NCI-H446 (cell line): ENCODE data around the gene UBN2.
"Not testable (repeated sequence)": the region's sequence is repeated elsewhere in the genome, so short reads cannot be mapped to it uniquely, and the experiment has no call there.

ENCODE experiments used
- DNase-seq, 2 experiments: peaks; one replicate each; lab custom pipeline; 2025; lab: John Stamatoyannopoulos, UW

Gene UBN2

GRCh38 chr7:139297795-139298194 lies 66.8 kb downstream of the UBN2 start:
- no peak for DNase-seq

GRCh38 chr7:139299296-139299695 lies 68.3 kb downstream of the UBN2 start:
- DNase-seq, result no peak

- no peak for DNase-seq
These were observed 69.4 kb downstream of the UBN2 start for GRCh38 chr7:139300390-139300789.

- no peak for DNase-seq
These were observed 73.5 kb downstream of the UBN2 start for GRCh38 chr7:139304517-139304916.

GRCh38 chr7:139317939-139318505 lies 87.0 kb downstream of the UBN2 start:
- DNase-seq, result no peak

- peak in 1 of 2 experiments; percentile 10 for DNase-seq
These were observed 90.2 kb downstream of the UBN2 start for GRCh38 chr7:139321071-139321745.

- DNase-seq, result not testable (repeated sequence)
These were observed 93.7 kb downstream of the UBN2 start for GRCh38 chr7:139324709-139325108.

- peak in 1 of 2 experiments; percentile 7 for DNase-seq
These were observed 97.3 kb downstream of the UBN2 start for GRCh38 chr7:139328375-139328774.

GRCh38 chr7:139329119-139329518 lies 98.1 kb downstream of the UBN2 start:
- no peak for DNase-seq

GRCh38 chr7:139330333-139331030 lies 99.4 kb downstream of the UBN2 start:
- no peak for DNase-seq

GRCh38 chr7:139332697-139333359 lies 101.8 kb downstream of the UBN2 start:
- DNase-seq, result no peak

- not testable (repeated sequence) for DNase-seq
These were observed 102.4 kb downstream of the UBN2 start for GRCh38 chr7:139333443-139333842.

- DNase-seq, result no peak
These were observed 103.5 kb downstream of the UBN2 start for GRCh38 chr7:139334399-139335150.

GRCh38 chr7:139339025-139339424 lies 108.0 kb downstream of the UBN2 start:
- DNase-seq, result no peak

- DNase-seq, result no peak
These were observed 108.6 kb downstream of the UBN2 start for GRCh38 chr7:139339698-139340036.

GRCh38 chr7:139340037-139340807 lies 109.2 kb downstream of the UBN2 start:
- DNase-seq, result peak; percentile 98

- DNase-seq, result no peak
These were observed 109.7 kb downstream of the UBN2 start for GRCh38 chr7:139340808-139341057.

- peak; percentile 83 to 93 for DNase-seq
These were observed 110.2 kb downstream of the UBN2 start, which contains the start of gene FMC1 for GRCh38 chr7:139341058-139341775. TSS of gene FMC1 (plus strand) at chr7:139341337. CDS start at chr7:139341385, 48 bp downstream.

- DNase-seq, result no peak
These were observed 110.8 kb downstream of the UBN2 start for GRCh38 chr7:139341776-139342226.

GRCh38 chr7:139345042-139345441 lies 114.0 kb downstream of the UBN2 start:
- DNase-seq, result no peak

GRCh38 chr7:139351027-139351426 lies 120.0 kb downstream of the UBN2 start:
- DNase-seq, result no peak
